MM.1S (cell line): ENCODE measurements around the gene PDE1A.

ENCODE experiments used
- EZH2 ChIP-seq: fragments of 300-600 bp; sonication (generic); optimal IDR thresholded peaks from 2 replicates; pipeline ENCODE3; 2017; ENCODE audit warnings: low read depth, mild to moderate bottlenecking, antibody characterized with exemption, low read length, mixed read lengths
- EZH2phosphoT487 ChIP-seq: fragments of 300-600 bp; sonication (generic); IDR thresholded peaks from 2 replicates; pipeline ENCODE4 v1.6.1; 2018; ENCODE audit warnings: antibody characterized with exemption, low read length
- TF ChIP-seq, protein P1 (sequence below): fragments of 300-600 bp; sonication (generic); IDR thresholded peaks from 2 replicates; pipeline ENCODE4 v1.5.1; 2016; ENCODE audit warnings: antibody characterized with exemption, low read length, mixed read lengths

DNA sequence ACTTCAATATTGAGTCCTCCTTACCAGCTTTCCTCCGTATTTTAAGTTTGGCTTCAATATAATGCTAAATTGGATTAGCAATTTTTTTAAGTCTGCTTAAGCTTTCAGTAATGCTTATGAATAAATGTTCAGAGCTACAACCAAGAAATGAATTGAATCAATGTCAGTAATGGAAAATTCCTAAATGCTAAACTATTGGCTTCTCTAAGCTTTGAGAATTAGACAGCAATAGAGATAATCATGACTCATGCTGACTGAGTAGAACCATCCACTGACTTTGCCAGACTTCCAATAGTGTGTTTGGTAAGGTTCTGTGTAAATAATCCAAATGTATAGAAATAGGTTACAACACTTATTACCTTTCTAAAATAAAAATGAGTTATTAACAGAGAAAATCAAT lies 8.9 kb upstream of the PDE1A start:
- no peak for TF ChIP-seq EZH2
- TF ChIP-seq, protein P1, sequence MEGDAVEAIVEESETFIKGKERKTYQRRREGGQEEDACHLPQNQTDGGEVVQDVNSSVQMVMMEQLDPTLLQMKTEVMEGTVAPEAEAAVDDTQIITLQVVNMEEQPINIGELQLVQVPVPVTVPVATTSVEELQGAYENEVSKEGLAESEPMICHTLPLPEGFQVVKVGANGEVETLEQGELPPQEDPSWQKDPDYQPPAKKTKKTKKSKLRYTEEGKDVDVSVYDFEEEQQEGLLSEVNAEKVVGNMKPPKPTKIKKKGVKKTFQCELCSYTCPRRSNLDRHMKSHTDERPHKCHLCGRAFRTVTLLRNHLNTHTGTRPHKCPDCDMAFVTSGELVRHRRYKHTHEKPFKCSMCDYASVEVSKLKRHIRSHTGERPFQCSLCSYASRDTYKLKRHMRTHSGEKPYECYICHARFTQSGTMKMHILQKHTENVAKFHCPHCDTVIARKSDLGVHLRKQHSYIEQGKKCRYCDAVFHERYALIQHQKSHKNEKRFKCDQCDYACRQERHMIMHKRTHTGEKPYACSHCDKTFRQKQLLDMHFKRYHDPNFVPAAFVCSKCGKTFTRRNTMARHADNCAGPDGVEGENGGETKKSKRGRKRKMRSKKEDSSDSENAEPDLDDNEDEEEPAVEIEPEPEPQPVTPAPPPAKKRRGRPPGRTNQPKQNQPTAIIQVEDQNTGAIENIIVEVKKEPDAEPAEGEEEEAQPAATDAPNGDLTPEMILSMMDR: no peak
- TF ChIP-seq EZH2phosphoT487: no peak
